ENCODE results near the gene PPP1R16B.
A peak's percentile ranks its signal among the peaks of the same experiment; 100 is the strongest.

Gene PPP1R16B

DNA sequence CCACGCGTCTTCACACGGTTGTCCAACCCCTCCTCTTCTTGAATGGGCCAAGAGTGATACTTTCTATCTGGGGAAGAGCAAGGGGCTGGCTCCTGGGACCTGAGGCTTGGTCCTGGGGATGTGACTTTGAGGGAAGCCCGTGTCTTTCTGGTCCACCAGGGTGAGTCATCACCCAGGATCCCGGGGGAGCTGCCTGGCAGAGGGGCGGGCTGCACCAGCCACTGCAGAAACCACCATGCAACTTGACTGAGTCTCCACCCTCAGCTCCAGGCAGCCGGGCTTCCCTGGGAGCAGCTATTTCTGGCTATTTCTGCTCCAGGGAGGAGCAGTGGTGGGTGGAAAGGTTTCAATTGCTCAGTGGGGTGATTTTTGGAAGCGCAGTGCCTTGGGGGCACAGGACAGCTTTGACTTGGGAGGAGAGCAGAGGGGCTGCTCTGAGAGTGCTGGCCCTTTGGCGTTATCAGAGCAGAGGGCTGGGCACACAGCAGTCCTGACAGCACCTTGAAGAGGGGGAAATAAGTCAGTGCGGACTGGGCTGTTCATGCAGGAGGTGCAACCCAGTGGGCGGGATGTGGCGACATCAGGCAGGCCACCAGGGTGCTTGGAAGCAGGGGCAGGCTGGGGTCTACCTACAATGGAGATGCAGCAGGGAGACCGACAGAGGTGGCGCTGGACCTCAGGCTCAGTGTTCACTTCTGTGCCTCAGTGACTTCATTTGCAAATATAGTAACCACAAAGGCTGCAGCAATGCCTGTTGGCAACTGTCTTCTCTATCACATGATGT, 75.6 kb downstream of the PPP1R16B start:
- DNase-seq, result no peak

DNA sequence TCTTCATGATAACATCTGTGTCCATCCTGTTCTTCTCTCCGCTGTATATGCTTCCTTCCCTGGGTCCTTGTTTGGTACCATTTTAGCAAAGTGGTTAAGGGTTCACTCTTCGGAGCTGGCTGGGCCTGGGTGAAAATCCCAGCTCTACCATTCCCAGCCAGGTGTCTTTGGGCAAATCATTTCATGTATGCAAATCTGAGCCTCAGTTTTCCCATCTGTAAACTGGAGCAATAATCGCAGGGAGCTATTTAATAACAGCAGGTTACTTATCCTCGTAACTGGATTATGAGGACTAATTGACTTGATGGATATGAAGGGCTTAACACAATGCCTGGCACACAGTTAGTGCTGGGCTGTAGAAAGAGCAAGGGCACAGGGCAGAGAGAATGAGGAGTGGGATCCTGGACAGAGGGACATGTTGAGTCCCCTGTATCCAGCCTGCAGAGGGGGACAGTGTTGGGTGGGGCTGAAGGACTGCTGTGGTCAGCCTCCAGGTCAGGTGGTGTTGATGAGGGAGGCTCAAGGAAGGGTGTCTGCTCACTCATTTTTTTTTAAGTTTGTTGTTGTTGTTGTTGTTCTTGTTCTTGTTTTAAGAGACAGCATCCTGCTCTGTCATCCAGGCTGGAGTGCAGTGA, 76.4 kb downstream of the PPP1R16B start:
- DNase-seq, result no peak

DNA sequence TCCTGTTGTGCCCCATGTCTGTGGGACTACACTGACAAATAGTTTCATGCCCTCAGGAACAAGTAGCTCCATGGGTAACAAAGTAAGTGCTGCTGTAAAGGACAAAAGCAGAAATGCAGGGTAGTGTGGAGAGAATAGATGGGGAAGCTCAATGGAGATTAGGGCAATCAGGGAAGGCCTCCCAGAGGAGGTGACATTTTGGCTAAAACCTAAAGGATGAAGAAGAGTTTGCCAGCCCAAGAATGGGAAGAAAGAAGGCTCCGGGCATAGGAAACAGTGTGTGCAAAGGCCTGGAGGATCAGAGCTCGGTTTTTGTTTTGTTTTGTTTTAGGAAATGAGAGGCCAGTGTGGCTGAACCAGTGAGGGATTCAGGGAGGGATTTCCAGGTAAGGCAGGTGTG, 77.1 kb downstream of the PPP1R16B start:
- DNase-seq, result no peak

DNA sequence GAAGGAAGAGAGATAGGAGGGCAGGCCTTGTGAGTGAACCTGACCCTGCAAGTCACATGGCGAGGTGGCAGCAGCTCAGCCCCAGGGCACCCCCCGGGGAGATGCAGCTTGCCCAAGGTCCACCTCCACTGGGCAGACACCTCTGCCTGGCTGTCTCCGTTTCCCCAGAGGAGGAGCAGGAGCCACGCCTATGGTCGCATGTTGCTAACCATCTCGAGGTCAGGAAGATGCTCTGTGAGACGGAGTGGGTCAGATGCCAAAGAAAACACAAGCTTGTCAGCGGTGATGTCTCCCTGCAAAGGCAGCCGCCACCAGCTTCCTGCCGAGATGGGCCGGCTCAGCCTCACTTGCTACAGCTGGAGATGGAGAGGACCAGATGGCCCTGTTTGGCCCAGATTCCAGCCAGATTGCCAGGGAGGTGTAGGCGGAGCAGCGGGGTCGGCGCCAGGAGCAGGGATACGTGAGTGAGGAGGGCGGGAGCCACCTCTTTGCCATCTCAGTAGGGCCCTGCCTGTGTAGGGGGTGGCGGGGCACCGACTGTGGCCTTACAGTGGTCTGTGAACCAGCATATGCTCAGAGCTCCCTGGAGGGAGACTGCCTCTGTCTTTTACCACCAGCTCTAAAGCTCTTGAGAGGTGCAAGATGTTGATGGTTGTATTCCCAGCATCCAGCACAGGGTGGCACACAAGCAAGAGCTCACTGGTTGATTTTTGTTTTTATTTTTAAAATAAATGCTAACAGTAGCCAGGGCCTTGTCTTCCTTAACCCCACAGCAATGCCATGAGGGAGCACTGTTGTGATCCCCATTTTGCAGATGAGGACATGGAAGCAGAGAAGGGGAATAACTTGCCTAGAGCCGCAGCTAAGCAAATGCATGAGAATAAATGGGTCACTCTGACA, 77.8 kb downstream of the PPP1R16B start:
- no peak for DNase-seq

DNA sequence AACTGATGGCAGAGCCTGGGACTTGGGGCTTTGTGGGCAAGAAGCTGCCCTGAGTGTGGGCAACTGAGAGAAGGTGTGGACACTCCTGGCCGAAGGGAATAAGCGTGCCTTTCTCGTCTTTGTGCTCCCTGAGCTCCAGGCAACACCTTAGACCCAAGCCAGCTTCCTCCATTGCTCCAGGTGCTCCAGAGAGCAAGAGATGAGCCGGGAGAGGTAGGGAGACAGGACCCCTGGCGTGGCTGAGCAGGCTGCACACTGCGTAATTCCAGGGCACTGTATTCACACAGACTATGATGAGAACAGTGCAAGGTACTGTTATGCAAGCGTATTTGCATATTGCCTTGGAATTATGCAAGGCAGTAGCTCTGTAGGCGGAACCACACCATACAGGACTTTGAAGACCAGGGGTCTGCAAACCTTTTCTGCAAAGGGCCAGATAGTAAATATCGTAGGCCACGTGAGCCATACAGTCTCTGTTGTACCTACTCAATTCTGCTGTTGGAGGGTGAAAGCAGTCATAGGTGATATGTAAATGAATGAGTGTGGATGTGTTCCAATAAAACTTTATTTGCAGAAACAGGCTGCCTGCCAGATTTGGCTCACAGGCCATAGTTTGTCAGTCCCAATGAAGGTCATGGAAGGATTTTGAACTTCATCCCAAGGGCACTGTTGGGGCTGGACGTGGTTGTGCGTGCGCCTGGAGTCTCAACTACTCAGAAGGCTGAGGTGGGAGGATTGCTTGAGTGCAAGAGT, 78.7 kb downstream of the PPP1R16B start:
- no peak for DNase-seq

DNA sequence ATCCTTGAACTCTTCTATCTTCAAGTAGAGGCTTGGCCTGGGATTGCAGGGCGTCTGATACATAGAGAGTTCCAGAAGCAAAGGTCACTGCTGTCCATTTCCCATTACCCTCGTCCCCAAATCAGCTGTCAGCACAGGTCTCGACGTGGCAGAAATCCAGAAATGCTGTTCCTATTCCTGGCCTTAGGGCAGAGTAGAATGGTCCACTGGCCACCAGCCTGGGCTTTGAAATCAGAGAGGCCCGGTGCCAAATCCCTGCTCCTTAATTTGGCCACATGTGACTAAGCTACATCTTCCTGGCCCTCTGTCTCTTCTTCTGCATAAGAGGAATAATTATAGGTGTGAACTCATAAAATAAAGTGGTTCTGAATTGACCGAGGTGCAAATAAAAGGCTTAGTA, 79.9 kb downstream of the PPP1R16B start:
- no peak for DNase-seq

DNA sequence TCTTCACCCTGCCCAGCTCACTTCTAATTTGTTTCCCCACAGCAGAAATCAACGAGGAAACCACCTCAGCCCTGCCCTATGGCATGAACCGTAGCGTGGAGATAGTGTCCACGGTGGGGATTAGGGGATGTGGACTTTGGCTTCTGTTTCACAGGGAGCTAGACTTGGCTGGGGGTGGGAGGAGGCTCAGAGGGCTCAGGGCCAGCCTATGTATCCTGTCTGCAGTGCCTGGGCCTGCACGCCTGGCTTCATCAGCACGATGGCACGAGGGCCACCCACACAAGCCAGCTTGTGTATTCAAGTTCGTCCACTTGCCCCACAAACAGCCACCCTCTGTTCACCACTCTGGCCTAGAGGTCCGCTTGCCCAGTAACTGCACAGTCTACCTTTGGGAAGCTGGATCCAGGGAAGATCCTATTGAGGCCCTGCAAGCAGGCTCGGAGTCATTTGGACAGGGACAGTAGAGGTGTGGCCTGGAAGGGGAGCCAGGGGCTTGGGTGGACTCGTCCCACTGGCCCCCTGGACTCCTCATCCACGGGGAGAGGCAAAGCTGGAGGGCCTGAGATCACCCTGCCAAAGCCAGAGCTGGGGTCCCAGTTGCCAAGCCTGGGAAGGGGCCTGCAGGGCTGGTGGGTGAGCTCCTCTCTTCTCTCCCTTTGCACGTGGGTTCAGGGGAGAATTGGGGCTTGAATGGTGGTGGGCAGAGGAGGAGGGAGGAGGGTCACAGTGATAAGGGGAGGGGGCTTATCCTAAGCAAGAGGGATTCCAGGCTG, 82.7 kb downstream of the PPP1R16B start:
- no peak for DNase-seq

DNA sequence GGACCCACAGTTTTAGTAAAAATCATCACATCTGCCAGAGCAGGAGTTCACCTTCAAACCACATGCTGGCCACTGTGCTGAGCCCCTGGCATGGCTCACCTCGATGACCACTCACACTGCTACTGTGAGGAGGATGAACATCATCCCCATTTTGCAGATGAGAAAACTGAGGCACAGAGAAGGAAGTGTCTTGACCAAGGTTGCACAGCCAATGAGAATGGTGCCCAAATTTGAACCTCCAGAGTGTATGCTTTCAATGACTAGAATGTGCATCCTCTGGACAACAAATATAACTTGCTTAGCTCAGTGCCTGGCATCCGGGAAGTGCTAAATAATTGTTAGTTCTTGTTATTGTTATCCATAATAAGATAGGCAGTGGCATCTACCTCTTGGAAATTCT, 83.6 kb downstream of the PPP1R16B start:
- DNase-seq, result no peak

DNA sequence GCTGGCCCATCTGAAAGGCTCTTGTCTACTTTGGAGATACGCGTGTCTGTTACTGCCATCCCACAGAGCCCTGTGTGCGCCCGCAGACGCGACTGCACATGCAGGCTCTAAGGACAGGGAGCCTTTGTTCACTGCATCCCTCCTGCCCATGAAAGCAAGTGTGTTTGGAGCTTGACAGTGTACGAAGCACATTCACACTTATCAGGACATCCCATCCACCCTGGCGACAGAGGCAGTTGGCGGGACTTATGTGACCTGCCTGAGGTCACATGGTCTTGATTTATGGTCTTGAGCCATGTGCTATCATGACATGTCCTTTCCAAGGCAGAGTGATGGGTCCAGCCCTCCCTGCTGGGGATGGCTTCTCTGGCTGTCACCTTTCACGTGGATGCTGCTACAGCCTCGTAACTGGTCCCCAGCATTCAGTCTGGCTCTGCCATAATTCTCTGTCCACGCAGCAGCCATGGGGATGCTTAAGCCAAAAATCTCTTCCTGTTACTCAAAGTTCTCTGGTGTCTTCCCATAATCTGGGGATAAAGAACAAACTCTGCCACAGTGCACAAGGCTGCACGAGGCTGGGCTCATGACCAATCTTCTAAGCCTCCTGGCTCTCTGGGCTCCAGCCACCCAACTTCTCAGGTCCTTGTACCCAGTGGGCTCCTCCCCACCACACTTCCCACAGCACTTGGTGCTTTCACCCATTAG, 84.4 kb downstream of the PPP1R16B start:
- no peak for DNase-seq

DNA sequence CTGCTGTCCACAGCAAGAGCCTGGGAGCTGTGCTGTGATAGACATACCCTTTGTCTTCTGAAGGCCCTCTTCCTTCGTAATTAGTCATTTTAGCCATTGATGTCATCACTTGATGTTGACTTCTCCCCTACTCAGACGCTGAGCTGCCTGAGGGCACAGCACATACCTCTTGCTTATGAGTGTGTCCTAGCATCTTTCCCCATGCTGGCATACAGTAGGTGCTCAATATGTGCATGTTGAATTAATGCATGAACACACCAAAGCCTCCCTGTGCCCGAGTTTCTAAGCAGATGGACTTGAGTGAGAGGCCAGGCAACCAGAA, 85.0 kb downstream of the PPP1R16B start:
- no peak for DNase-seq

DNA sequence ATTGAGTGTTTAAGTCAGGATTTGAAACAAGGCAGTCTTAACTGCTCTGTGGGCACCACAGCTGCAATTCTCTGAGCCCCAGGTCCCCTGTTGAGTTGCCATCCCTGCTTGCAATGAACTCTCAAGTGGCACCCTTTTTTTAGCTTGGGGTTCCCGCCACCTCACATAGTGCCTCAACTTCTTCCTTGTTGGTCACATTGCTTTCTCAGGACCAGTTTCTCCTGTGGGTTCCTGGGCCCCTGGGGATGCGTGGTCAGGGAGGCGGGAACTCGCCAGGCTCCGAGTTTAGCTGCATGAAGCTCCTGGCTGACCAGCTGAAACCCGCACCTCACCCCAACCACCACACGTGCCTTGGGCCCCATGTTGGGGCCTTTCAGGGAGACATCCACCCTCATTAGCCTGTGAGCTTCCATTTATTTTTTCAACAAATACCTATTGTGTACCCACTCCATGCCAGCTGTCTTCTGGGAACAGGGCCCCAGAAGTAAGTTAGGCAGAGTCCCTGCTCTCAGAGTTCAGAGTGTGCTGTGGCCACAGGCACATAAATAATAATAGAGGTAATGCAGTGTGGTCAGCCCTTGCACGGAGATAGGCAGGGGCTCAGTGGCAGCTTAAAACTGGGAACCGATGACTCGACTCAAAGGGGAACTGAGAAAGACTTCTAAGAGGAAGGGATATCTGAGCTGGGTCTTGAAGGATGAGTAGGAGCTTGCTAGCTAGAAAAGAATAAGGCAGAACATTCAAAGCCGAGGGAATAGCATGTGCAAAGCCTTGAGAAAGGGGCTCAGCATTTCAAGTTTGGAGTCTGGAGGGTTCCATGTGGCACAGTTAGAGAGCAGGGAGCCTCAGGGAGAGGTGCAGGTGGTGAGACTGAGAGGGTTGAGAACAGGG, 86.8 kb downstream of the PPP1R16B start:
- no peak for DNase-seq

DNA sequence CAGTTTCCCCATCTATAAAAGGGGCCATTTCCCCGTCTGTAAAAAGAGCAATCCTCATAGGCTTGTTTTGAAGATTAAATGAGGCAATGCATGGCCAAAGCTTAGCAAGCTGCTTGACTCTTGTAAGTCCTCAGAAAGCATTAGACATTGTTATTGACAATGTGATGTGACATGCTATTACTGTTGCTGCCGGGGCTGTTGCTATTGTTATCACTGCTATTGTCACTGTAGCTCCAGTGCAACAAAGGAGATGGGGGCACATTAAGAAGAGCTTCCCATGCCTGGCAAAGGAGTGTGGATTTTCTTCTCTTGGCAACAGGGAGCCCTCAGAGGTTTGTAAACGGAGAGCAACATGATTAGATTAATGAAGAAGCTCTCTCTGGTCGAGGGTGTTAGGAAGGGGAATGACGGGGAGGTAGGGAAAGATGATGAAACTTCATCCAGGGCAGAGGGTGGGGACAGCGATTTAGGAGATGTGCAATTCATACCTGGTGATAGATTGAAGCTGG, 87.6 kb downstream of the PPP1R16B start:
- DNase-seq, result no peak

DNA sequence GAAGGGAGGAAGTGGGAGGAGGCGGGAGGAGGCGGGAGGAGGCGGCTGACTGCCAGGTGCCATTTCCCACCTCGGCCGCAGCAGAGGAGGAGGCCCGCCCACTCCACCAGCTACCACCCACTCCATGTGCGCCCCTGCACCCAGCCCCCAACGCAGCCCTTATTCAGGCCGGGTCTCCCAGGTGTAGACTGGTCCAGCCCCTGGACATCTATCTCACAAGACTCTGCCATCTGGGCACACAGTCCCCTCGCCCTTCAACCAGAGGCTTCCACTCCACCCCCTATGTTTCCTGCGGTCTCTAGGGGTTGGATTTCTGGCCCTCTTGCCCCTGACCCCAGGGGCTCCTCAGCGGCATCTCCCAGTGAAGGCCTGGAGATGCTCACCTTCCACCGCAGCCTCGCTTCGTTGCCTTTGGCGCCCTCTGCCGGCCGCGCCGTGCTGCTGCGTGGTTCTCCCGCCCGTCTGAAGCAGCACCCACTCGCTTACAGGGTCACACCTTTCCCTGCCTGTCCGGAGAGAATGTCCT, 88.1 kb downstream of the PPP1R16B start:
- peak; percentile 62 to 73 for DNase-seq

DNA sequence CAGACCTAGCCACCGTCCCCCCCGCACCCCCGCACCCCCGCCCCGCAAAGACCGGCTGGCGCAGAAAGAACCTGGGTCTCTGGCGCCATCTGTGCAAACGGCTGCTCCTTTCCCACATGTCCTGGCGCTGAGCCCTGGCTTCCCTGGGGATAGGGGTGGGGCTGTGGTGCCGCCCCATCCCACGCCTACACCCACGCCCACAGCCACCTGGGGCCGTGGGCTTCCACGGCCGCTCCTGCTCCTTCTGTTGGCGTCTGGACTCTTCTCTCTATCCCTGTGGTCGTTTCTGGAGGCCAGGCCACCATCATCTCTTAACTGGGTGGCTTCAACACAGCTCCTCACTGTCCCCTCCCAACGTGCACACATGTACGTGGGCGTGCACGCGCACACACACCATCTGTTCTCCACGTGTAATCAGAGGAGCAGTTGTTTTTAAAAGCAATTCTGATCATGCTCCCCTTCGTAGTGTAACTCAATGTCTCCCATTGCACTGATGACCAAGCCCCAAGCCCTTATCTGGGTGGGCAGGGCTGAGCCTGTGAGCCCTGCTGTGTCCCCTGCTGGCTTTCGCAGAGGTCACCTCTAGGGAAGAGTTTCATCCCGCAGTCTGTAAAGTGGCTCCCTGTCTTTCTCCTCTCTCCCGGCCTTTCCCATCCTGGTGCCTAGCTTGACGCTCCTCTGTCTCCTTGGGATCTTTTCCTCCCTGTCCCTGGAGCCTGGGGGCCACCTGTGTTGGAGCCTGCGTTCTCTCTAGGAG, 88.8 kb downstream of the PPP1R16B start:
- no peak for DNase-seq

DNA sequence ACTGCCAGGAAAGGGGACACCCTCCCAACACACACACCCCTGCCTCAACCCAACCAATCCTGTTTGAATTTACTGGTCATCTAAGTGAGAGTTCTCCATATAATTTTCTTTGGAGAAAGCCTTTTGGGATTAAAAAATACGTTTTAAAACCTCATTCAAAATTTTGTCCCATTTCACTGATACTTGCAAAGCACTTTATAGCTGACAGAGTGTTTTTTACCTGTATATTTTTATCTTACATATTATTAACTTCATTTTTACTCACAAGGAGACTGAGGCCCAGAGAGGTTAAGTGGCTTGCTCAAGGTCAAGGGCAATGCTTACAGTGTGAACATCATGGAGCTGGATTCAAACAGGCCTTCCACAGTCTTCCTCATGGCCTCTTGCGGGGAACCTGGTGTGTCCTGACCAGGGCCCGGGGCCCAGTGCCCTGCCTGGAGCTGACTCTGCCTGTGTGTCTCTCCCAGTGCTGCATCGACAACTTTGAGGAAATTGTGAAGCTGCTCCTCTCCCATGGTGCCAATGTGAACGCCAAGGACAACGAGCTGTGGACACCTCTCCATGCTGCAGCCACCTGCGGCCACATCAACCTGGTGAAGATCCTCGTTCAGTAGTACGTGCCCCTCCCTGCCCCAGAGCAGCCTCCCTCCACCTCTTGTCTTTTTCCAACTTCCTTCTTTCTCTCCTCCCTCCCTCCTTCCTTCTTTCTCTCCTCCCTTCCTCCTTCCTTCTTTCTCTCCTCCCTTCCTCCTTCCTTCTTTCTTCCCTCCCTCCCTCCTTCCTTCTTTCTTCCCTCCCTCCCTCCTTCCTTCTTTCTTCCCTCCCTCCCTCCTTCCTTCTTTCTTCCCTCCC, 89.8 kb downstream of the PPP1R16B start:
- no peak for DNase-seq

DNA sequence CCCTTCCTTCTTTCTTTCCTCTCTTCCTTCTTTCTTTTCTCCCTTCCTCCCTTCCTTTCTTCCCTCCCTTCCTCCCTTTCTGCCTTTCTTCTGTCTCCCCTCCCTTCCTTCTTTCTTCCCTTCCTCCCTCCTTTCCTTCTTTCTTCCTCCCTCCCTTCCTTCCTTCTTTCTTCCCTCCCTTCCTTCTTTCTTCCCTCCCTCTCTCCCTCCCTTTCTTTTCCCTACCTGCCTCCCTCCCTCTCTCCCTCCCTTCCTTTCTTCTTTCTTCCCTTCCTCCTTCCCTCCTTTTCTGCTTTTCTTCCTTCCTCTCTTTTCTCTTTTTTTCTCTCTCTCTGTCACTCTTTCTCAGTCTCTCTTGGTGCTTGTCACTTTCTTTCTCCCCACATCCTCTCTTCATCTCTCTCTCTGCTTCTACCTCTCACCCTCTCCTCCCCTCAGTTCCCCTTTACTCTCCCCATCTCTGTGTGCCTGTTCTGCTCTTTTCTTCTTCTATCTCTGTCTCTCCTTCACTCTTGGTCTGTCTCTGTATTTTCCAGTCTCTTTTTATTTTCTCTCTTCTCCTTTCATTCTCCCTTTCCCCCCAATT, 90.6 kb downstream of the PPP1R16B start:
- DNase-seq, result no peak

DNA sequence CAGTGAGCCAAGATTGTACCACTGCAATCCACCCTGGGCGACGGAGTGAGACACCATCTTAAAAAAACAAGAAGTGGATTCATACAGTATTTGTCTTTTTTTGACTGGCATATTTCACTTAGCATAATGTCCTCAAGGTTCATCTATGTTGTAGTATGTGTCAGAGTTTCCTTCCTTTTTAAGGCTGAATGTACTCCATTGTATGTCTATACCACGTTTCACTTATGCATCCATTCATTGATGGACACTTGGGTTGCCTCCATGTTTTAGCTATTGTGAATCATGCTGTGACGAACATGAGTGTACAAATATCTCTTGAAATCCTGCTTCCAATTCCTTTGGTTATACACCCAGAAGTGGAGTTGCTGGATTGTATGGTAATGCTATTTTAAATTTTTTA, 91.8 kb downstream of the PPP1R16B start:
- no peak for DNase-seq

DNA sequence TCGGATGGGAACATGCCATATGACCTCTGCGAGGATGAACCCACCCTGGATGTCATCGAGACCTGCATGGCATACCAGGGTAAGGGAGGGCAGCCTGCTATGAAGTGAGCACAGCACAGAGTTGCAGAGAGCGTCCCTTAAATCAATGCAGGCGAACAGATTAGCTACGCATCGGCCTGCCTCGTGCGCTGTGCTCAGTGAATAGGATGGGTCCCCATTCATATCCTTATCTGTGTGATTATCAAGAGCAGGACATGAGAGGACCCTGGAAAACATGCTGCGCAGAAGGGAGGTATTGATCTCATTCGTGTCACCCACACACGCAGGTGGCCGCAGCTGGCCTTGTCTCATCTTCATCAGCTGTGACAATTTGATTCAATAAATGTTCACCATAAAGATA, 95.1 kb downstream of the PPP1R16B start:
- no peak for DNase-seq
